Activated CD4-positive, alpha-beta T cell treated with anti-CD3 and anti-CD28 coated beads, Interleukin-2, amount 10 ng/mL, durations not matched to agents 7 days and 5 days (primary cell): Measurements from ENCODE around the gene SLAMF1. TPM values are rescaled to one million over a fixed set of nuclear protein-coding genes. Genes with fewer than 3 reads are reported as not detected.
A peak's percentile ranks its signal among the peaks of the same experiment; 100 is the strongest.

Experiments used
- CTCF ChIA-PET: fragments of 350-600 bp; sonication (Branson Sonifier 250); formaldehyde crosslinking; loops from one replicate; lab custom pipeline; 2021; ENCODE audit warnings: antibody characterized with exemption; lab: Charles Lee
- POLR2A ChIA-PET: fragments of 350-600 bp; sonication (Branson Sonifier 250); formaldehyde crosslinking; loops from one replicate; lab custom pipeline; 2021; ENCODE audit warnings: antibody characterized with exemption; lab: Charles Lee
- DNase-seq: peaks from one replicate; pipeline ENCODE4 v3.0.0-alpha.2; 2020
- H3K27ac Mint-ChIP-seq: one replicate; pipeline ENCODE4 v1.8.0; 2021; ENCODE audit warnings: mild to moderate bottlenecking, moderate library complexity, mixed read lengths
- H3K27me3 Mint-ChIP-seq: one replicate; pipeline ENCODE4 v1.8.0; 2021; ENCODE audit warnings: mixed read lengths
- H3K36me3 Mint-ChIP-seq: one replicate; pipeline ENCODE4 v1.8.0; 2021; ENCODE audit warnings: low read depth, mixed read lengths
- H3K4me1 Mint-ChIP-seq: one replicate; pipeline ENCODE4 v1.8.0; 2021; ENCODE audit warnings: mixed read lengths
- H3K4me3 Mint-ChIP-seq: one replicate; pipeline ENCODE4 v1.8.0; 2021; ENCODE audit warnings: mild to moderate bottlenecking, moderate library complexity, mixed read lengths
- H3K9me3 Mint-ChIP-seq: one replicate; pipeline ENCODE4 v1.8.0; 2021; ENCODE audit warnings: mixed read lengths
- total RNA-seq, 2 experiments: library from RNA; stranded (reverse); gene quantifications; one replicate each; pipeline ENCODE4 v1.2.3, GENCODE V29; 2021

SLAMF1 gene
- total RNA-seq, 2 experiments from 2014 or later = 70.4 to 70.6 TPM

- CTCF ChIA-PET = interaction anchor here (0.9 to 8.0 kb wide), 16 partner anchors 9 to 276 kb away, joined by 3 to 43 read pairs (median 4); partner anchors contain the start of genes COPA, NCSTN and SLAMF1
- Mint-ChIP-seq H3K36me3 (peaks cover 83% of the 10 kb centered on the region), H3K27ac (peak overlapping the region; percentile 80), H3K9me3 (peaks cover 6% of the 10 kb centered on the region), H3K4me3 (no peak overlapping the region), H3K27me3 (no peaks in the 10 kb centered on the region), H3K4me1 (peaks cover 72% of the 10 kb centered on the region)
- DNase-seq = no peak
- POLR2A ChIA-PET = no interaction called here
These were observed 28.0 kb downstream of the SLAMF1 start for GRCh38 chr1:160618763-160619274.

- ChIA-PET POLR2A (no interaction called here), CTCF (interaction anchor here (1.0 to 8.0 kb wide), 13 partner anchors 9 to 190 kb away, joined by 3 to 43 read pairs (median 5); partner anchors contain the start of gene SLAMF1)
- H3K4me3 Mint-ChIP-seq = no peak overlapping the region
- DNase-seq = no peak
- peak overlapping the region; percentile 63 for H3K27ac Mint-ChIP-seq
- H3K27me3 Mint-ChIP-seq = no peaks in the 10 kb centered on the region
- peaks cover 82% of the 10 kb centered on the region for H3K36me3 Mint-ChIP-seq
- H3K9me3 Mint-ChIP-seq = peaks cover 6% of the 10 kb centered on the region
- H3K4me1 Mint-ChIP-seq = peaks cover 69% of the 10 kb centered on the region
These were observed 28.5 kb downstream of the SLAMF1 start for GRCh38 chr1:160618327-160618726.

- peaks cover 77% of the 10 kb centered on the region for H3K36me3 Mint-ChIP-seq
These were observed 31.2 kb downstream of the SLAMF1 start for GRCh38 chr1:160615660-160616059.

GRCh38 chr1:160614410-160614809 lies 32.4 kb downstream of the SLAMF1 start:
- no peaks in the 10 kb centered on the region for H3K27me3 Mint-ChIP-seq
- peaks cover 52% of the 10 kb centered on the region for H3K4me1 Mint-ChIP-seq
- H3K4me3 Mint-ChIP-seq = no peak overlapping the region
- CTCF ChIA-PET = interaction anchor here (0.8 kb wide), 1 partner anchor 70 kb away, joined by 3 read pairs; no protein-coding TSS in a partner anchor
- no peak for DNase-seq
- POLR2A ChIA-PET = no interaction called here
- H3K27ac Mint-ChIP-seq = no peak overlapping the region
- H3K36me3 Mint-ChIP-seq = peaks cover 78% of the 10 kb centered on the region
- H3K9me3 Mint-ChIP-seq = peaks cover 6% of the 10 kb centered on the region

More at GRCh38 chr1:160615660-160616059, 31.2 kb downstream of the SLAMF1 start:
- ChIA-PET POLR2A (no interaction called here), CTCF (interaction anchor here (8.0 kb wide), 1 partner anchor 9 kb away, joined by 43 read pairs; no protein-coding TSS in a partner anchor)
- Mint-ChIP-seq H3K4me1 (peaks cover 51% of the 10 kb centered on the region), H3K9me3 (peaks cover 6% of the 10 kb centered on the region), H3K27ac (no peak overlapping the region), H3K4me3 (no peak overlapping the region), H3K27me3 (no peaks in the 10 kb centered on the region)
- DNase-seq = no peak

GRCh38 chr1:160612613-160613218 lies 34.1 kb downstream of the SLAMF1 start:
- Mint-ChIP-seq H3K4me3 (no peak overlapping the region), H3K27ac (no peak overlapping the region), H3K36me3 (peaks cover 71% of the 10 kb centered on the region), H3K27me3 (no peaks in the 10 kb centered on the region), H3K4me1 (peaks cover 51% of the 10 kb centered on the region), H3K9me3 (no peaks in the 10 kb centered on the region)
- ChIA-PET POLR2A (no interaction called here), CTCF (interaction anchor here (0.7 to 1.5 kb wide), 5 partner anchors 8 to 95 kb away, joined by 3 to 4 read pairs (median 3); no protein-coding TSS in a partner anchor)
- no peak for DNase-seq

GRCh38 chr1:160610569-160611242 lies 36.1 kb downstream of the SLAMF1 start:
- peaks cover 61% of the 10 kb centered on the region for H3K4me1 Mint-ChIP-seq
- no peak for DNase-seq
- ChIA-PET CTCF (interaction anchor here (0.7 to 1.7 kb wide), 5 partner anchors 9 to 222 kb away, joined by 3 to 17 read pairs (median 4); no protein-coding TSS in a partner anchor), POLR2A (no interaction called here)
- H3K27ac Mint-ChIP-seq = peak overlapping the region; percentile 20
- no peaks in the 10 kb centered on the region for H3K9me3 Mint-ChIP-seq
- no peak overlapping the region for H3K4me3 Mint-ChIP-seq
- peaks cover 67% of the 10 kb centered on the region for H3K36me3 Mint-ChIP-seq
- no peaks in the 10 kb centered on the region for H3K27me3 Mint-ChIP-seq

GRCh38 chr1:160608941-160609340 lies 37.9 kb downstream of the SLAMF1 start:
- POLR2A ChIA-PET = no interaction called here
- no peaks in the 10 kb centered on the region for H3K27me3 Mint-ChIP-seq
- peaks cover 11% of the 10 kb centered on the region for H3K9me3 Mint-ChIP-seq
- DNase-seq = no peak
- H3K27ac Mint-ChIP-seq = no peak overlapping the region
- H3K36me3 Mint-ChIP-seq = peaks cover 69% of the 10 kb centered on the region
- CTCF ChIA-PET = interaction anchor here (0.7 to 2.0 kb wide), 7 partner anchors 10 to 180 kb away, joined by 3 to 17 read pairs (median 4); no protein-coding TSS in a partner anchor
- H3K4me1 Mint-ChIP-seq = peaks cover 59% of the 10 kb centered on the region
- no peak overlapping the region for H3K4me3 Mint-ChIP-seq

GRCh38 chr1:160608514-160608913 lies 38.3 kb downstream of the SLAMF1 start:
- H3K4me1 Mint-ChIP-seq = peaks cover 56% of the 10 kb centered on the region
- H3K4me3 Mint-ChIP-seq = no peak overlapping the region
- CTCF ChIA-PET = interaction anchor here (0.7 to 5.0 kb wide), 9 partner anchors 11 to 180 kb away, joined by 3 to 43 read pairs (median 4); no protein-coding TSS in a partner anchor
- H3K27ac Mint-ChIP-seq = no peak overlapping the region
- no peak for DNase-seq
- H3K36me3 Mint-ChIP-seq = peaks cover 67% of the 10 kb centered on the region
- POLR2A ChIA-PET = no interaction called here
- H3K27me3 Mint-ChIP-seq = no peaks in the 10 kb centered on the region
- peaks cover 13% of the 10 kb centered on the region for H3K9me3 Mint-ChIP-seq

GRCh38 chr1:160608057-160608456 lies 38.8 kb downstream of the SLAMF1 start:
- ChIA-PET POLR2A (no interaction called here), CTCF (interaction anchor here (0.7 to 5.0 kb wide), 9 partner anchors 11 to 179 kb away, joined by 3 to 43 read pairs (median 4); no protein-coding TSS in a partner anchor)
- H3K27ac Mint-ChIP-seq = no peak overlapping the region
- H3K4me1 Mint-ChIP-seq = peaks cover 56% of the 10 kb centered on the region
- H3K36me3 Mint-ChIP-seq = peaks cover 65% of the 10 kb centered on the region
- peaks cover 16% of the 10 kb centered on the region for H3K9me3 Mint-ChIP-seq
- H3K27me3 Mint-ChIP-seq = no peaks in the 10 kb centered on the region
- H3K4me3 Mint-ChIP-seq = no peak overlapping the region
- DNase-seq = no peak

GRCh38 chr1:160607672-160608032 lies 39.2 kb downstream of the SLAMF1 start:
- DNase-seq = no peak
- Mint-ChIP-seq H3K4me3 (no peak overlapping the region), H3K36me3 (peaks cover 65% of the 10 kb centered on the region), H3K9me3 (peaks cover 19% of the 10 kb centered on the region), H3K27ac (peak overlapping the region; percentile 80), H3K27me3 (no peaks in the 10 kb centered on the region), H3K4me1 (peaks cover 56% of the 10 kb centered on the region)
- ChIA-PET CTCF (interaction anchor here (1.0 to 5.0 kb wide), 18 partner anchors 10 to 253 kb away, joined by 3 to 43 read pairs (median 5); partner anchors contain the start of gene SLAMF6), POLR2A (interaction anchor here (1.7 kb wide), 1 partner anchor 57 kb away, joined by 7 read pairs; no protein-coding TSS in a partner anchor)

GRCh38 chr1:160607011-160607671 lies 39.7 kb downstream of the SLAMF1 start:
- ChIA-PET CTCF (interaction anchor here (0.8 to 5.0 kb wide), 26 partner anchors 9 to 253 kb away, joined by 3 to 43 read pairs (median 4); partner anchors contain the start of gene SLAMF6), POLR2A (interaction anchor here (1.7 kb wide), 1 partner anchor 57 kb away, joined by 7 read pairs; no protein-coding TSS in a partner anchor)
- peaks cover 19% of the 10 kb centered on the region for H3K9me3 Mint-ChIP-seq
- H3K36me3 Mint-ChIP-seq = peaks cover 62% of the 10 kb centered on the region
- DNase-seq = peak; percentile 78
- H3K4me1 Mint-ChIP-seq = peaks cover 56% of the 10 kb centered on the region
- peak overlapping the region; percentile 80 for H3K27ac Mint-ChIP-seq
- no peaks in the 10 kb centered on the region for H3K27me3 Mint-ChIP-seq
- H3K4me3 Mint-ChIP-seq = no peak overlapping the region

- H3K4me3 Mint-ChIP-seq = no peak overlapping the region
- no peaks in the 10 kb centered on the region for H3K27me3 Mint-ChIP-seq
- peaks cover 56% of the 10 kb centered on the region for H3K4me1 Mint-ChIP-seq
- H3K36me3 Mint-ChIP-seq = peaks cover 60% of the 10 kb centered on the region
- no peak for DNase-seq
- ChIA-PET CTCF (interaction anchor here (0.8 to 5.0 kb wide), 24 partner anchors 9 to 252 kb away, joined by 3 to 43 read pairs (median 4); partner anchors contain the start of gene SLAMF6), POLR2A (interaction anchor here (1.7 kb wide), 1 partner anchor 56 kb away, joined by 7 read pairs; no protein-coding TSS in a partner anchor)
- peaks cover 24% of the 10 kb centered on the region for H3K9me3 Mint-ChIP-seq
- peak overlapping the region; percentile 80 for H3K27ac Mint-ChIP-seq
These were observed 40.2 kb downstream of the SLAMF1 start for GRCh38 chr1:160606611-160607010.
